Measurements from ENCODE around the gene CPNE1.

Gene CPNE1

DNA sequence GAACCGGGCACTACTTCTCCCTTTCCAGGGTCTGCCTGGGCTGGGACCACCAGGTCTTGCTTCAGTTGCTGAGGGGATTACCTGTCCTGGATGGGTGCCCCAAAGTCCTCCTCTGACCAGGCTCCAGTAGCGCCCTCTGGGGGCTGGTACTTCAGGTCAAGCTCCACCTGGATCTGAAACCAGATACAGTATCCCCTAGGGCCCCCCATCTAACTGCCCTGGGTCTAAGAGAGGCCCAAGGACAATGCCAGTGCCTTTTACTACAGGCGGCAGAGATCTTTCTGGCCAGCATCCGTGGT lies 60.3 kb downstream of the CPNE1 start:
- H3K27ac ChIP-seq, result no peak overlapping the region
- TF ChIP-seq, protein P1, sequence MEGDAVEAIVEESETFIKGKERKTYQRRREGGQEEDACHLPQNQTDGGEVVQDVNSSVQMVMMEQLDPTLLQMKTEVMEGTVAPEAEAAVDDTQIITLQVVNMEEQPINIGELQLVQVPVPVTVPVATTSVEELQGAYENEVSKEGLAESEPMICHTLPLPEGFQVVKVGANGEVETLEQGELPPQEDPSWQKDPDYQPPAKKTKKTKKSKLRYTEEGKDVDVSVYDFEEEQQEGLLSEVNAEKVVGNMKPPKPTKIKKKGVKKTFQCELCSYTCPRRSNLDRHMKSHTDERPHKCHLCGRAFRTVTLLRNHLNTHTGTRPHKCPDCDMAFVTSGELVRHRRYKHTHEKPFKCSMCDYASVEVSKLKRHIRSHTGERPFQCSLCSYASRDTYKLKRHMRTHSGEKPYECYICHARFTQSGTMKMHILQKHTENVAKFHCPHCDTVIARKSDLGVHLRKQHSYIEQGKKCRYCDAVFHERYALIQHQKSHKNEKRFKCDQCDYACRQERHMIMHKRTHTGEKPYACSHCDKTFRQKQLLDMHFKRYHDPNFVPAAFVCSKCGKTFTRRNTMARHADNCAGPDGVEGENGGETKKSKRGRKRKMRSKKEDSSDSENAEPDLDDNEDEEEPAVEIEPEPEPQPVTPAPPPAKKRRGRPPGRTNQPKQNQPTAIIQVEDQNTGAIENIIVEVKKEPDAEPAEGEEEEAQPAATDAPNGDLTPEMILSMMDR (conservative IDR thresholded peaks at IDR 0.05), result no peak; the same call in 1 of the 2 replicates

DNA sequence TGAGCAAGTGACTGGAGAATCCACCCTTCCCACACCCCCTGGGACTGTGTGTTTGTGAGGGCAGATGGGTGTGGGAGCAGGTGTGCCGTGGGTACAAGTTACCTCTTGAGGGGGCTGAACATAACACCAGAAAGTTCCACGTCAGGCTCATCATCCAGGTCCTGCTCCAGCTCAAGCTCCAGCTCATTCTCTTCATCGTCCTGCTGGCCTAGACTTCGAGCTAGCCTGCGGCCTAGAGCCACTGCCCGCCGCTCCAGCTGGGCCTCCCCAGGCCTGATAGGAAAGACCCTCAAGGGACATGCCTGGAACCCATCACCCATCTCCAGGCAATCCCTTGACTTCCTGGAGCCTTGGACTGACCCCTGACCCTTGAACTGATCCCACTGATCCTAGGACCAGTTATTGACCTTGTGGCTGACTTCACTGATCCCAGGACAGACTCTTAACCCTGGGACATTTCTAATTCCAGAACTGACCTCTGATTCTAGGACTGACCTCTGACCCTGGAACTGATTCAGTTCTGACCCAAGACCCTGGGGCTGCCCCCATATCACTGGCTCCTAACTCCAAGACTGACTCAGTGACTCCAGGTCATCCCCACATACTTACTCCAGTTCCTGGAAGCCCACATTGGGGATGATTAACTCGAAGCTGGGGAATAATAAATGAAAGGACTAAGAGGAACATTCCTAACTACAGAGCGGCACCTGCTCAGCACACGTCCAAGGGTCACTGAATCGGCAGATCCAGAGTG lies 60.8 kb downstream of the CPNE1 start:
- TF ChIP-seq, protein P1 (conservative IDR thresholded peaks at IDR 0.05), result no peak
- no peak overlapping the region for H3K27ac ChIP-seq

DNA sequence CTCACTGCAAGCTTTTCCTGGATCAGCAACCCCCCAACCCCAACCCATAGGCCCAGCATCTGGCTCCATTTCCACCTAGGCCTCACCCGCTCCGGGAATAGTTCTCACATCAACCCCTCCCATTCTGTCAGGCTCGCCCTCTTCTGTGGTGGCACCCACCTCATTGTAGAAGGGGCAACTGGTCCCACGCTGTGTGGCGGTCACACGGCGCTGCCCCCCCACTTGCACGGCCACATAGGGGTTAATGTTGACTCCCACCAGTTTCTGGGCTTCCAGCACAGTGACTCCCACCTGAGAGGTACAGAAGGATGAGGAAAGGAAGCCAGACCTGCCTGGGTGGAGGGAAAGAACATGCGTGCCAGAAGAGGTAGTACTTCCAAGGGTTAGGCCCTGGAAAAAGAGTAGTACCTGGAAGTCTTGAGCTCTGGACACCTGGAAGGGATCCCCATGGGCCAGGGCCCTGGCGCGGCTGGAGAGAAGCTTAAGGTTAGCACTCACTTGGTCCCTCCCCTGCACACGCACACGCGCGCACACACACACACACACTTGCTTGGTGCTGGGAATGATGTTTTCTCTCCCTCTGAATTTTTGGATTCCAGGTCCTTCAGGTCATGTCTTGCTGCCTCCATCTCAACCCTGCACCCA lies 61.7 kb downstream of the CPNE1 start:
- H3K27ac ChIP-seq, result no peak overlapping the region
- TF ChIP-seq, protein P1 (conservative IDR thresholded peaks at IDR 0.05), result no peak

DNA sequence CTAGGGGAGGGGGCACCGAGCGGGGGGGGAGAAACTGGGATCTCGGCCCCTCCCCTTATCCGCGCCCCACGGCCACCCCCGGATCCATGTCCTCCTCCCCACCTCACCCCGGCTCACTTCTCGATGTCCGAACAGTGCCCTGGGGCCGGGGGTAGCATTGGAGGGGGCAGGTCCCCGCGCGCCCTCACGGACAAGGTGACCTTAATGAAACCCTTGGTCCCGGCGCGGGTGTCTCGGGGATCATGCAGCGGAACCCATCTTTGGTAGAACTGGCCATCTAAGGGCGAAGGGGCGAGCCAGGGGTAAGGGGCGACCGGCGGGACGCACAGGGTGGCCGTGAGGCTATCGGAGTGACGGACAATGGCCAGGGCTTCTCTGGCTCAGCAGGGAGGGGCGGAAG lies 62.7 kb downstream of the CPNE1 start:
- no peak overlapping the region for H3K27ac ChIP-seq
- TF ChIP-seq, protein P1 (conservative IDR thresholded peaks at IDR 0.05), result no peak

DNA sequence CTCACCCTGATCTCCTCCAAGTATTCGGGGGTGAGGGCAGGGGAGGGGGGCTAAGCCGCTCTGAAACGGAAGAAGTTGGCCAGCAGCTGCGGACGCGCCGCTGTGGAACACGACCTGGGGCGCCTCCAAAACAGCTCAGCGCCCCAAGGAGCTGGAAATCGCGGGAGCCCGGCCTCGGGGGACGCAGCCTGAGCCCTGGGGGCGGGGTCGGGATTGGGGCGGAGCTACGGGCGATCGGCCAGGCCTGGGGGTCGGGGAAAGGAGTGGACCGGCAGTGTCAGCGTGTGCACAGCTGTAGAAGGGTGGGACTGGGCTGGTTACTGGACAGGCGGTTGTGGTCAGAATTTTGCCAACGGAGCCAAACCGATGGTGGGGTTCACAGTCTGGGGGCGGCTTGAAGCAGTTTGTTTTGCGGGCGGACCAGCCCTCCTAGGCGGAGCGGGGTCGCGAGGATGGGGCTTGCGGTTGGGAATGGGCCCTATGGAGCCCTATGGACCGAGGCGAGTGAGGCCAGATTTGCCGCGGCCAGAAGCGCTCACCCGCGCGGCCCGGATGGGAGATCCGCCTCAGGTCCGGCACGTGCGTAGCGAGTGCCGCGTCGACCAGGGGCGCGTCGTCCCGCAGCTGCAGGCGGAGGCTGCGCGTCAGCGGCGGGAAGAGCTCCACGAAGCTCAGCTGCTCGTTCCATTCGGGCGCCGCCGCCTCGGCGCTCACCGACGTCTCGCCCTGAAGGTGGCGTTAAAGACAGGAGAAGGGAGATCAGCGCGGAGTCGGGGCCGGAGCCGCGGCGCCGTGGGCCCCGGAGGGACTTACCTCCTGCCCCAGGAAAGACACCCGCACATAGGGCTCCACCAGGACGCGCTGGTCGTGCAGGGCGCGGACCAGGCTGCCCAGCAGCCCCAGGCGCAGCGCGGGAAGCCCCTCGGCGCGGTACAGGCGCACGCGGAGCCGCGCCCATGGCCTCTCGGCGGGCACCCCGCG lies 63.4 kb downstream of the CPNE1 start:
- H3K27ac ChIP-seq, result no peak overlapping the region
- TF ChIP-seq, protein P1 (conservative IDR thresholded peaks at IDR 0.05), result peak; percentile 43

DNA sequence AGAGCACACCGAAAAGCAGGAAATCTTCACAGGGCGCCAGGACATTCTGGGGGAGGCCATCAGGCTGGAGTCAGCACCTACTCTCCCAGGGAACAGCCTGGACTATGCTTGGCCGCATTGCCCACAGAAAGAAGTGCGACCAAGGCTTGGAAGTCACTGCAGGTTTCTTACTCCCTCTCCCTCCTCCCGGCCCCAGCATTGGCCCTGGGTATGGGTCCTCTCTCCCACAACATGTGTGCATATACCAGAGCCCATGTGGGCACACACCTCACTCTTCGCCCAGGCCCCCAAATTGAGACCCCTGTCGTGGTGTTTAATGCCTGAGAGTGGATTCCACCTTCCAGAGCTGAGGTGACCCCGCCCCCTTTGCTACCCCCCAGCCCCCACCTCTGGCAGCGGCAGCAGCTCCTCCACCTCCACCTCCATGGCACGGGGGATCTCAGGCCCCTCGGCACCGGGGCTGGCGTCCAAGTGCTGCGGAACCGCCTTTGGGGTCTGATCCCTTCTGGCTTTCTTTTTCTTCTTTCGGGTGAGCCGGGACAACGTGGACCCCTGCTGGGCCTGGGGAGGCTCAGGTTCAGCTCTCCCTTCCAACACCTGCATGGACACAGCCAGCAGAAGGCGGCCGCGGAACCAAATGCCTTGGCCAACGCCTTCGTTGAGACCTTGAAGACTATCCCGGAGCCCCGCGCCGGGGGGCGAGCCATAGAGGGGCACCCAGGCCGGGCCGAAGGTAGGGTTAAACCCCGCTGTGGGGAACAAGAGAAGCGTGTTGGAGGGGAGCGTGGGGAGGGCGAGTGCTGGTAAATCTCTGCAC lies 64.3 kb downstream of the CPNE1 start:
- no peak overlapping the region for H3K27ac ChIP-seq
- TF ChIP-seq, protein P1 (conservative IDR thresholded peaks at IDR 0.05), result no peak

Measured in VCaP (cell line).